ENCODE data around the gene BNIP5. TPM values are rescaled to one million over a fixed set of nuclear protein-coding genes. Genes with fewer than 3 reads are reported as not detected.

BNIP5 gene
- total RNA-seq, 2 donors from 2014 or later, result not detected

Other genes with a start within 250 kb of the BNIP5 start
- 10 to 100 TPM; 40.7 to 74.2 TPM for gene MAPK13, start 206.4 kb downstream of the BNIP5 start, total RNA-seq
- 10 to 100 TPM; 37.2 to 43.6 TPM for gene BRPF3, start 140.1 kb downstream of the BNIP5 start, total RNA-seq
- gene PNPLA1, start 66.8 kb downstream of the BNIP5 start, total RNA-seq, result under 1 TPM in 1 of 2 donors, not detected in 1; 0.86 TPM
- gene ETV7, start 50.8 kb upstream of the BNIP5 start, total RNA-seq, result 10 to 100 TPM in 1 of 2 donors, 1 to 10 TPM in 1; 6.9 to 19.8 TPM
- under 1 TPM; 0.20 to 0.31 TPM for gene PXT1, start 106.0 kb upstream of the BNIP5 start, total RNA-seq
- 10 to 100 TPM; 61.4 to 62.4 TPM for gene KCTD20, start 106.1 kb upstream of the BNIP5 start, total RNA-seq
- gene STK38, start 210.6 kb upstream of the BNIP5 start, total RNA-seq, result 10 to 100 TPM; 26.4 to 32.5 TPM

Measured in natural killer cell treated with Interleukin-12 subunit alpha and Interleukin-12 subunit beta and Interleukin-15 and Interleukin-18, amount 100 ng/mL, for 72 hours (primary cell).